ENCODE measurements around the gene PAM. TPM values are rescaled to one million over a fixed set of nuclear protein-coding genes. Genes with fewer than 3 reads are reported as not detected.
"Not testable (repeated sequence)": the region's sequence is repeated elsewhere in the genome, so short reads cannot be mapped to it uniquely, and the experiment has no call there.

Gene PAM
- total RNA-seq, 1 donor from 2014 or later: 135 TPM

DNA sequence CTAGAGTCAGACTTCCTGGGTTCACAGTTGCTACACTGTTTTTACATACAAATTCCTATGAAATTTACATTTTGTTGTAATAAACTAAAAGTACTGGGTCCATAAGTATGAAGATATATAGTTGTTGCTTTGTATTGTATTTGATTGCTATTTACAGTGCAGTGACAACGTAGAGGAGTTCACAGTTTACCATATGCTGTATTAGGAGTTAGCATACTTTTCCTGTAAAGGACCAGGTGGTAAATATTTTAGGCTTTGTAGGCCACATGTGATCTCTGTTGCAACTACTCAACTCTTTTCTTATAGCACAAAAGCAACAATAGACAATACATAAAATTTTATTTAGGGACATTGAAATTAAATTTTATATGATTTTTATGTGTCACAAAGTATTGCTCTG, 18.0 kb downstream of the PAM start:
- no peaks in the 10 kb centered on the region for H3K9me3 Mint-ChIP-seq
- peaks cover 7% of the 10 kb centered on the region for H3K36me3 Mint-ChIP-seq
- H3K27ac Mint-ChIP-seq: no peak overlapping the region
- no peak for DNase-seq (ENCODE audit: extremely low spot score, unreplicated experiment)
- TF ChIP-seq, protein P1, sequence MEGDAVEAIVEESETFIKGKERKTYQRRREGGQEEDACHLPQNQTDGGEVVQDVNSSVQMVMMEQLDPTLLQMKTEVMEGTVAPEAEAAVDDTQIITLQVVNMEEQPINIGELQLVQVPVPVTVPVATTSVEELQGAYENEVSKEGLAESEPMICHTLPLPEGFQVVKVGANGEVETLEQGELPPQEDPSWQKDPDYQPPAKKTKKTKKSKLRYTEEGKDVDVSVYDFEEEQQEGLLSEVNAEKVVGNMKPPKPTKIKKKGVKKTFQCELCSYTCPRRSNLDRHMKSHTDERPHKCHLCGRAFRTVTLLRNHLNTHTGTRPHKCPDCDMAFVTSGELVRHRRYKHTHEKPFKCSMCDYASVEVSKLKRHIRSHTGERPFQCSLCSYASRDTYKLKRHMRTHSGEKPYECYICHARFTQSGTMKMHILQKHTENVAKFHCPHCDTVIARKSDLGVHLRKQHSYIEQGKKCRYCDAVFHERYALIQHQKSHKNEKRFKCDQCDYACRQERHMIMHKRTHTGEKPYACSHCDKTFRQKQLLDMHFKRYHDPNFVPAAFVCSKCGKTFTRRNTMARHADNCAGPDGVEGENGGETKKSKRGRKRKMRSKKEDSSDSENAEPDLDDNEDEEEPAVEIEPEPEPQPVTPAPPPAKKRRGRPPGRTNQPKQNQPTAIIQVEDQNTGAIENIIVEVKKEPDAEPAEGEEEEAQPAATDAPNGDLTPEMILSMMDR (conservative IDR thresholded peaks at IDR 0.05): no peak
- H3K4me1 Mint-ChIP-seq (ENCODE audit: unreplicated experiment): peaks cover 19% of the 10 kb centered on the region
- no peaks in the 10 kb centered on the region for H3K27me3 Mint-ChIP-seq
- no peak overlapping the region for H3K4me3 Mint-ChIP-seq

- H3K9me3 Mint-ChIP-seq; H3K36me3 Mint-ChIP-seq; DNase-seq (ENCODE audit: extremely low spot score, unreplicated experiment); H3K27me3 Mint-ChIP-seq; H3K4me3 Mint-ChIP-seq; H3K27ac Mint-ChIP-seq: not testable (repeated sequence)
- H3K4me1 Mint-ChIP-seq (ENCODE audit: unreplicated experiment): peaks cover 17% of the 10 kb centered on the region
Measured at GRCh38 chr5:102775756-102776155, 20.7 kb downstream of the PAM start.

GRCh38 chr5:102777099-102777498, 22.0 kb downstream of the PAM start:
- Mint-ChIP-seq H3K9me3 (no peaks in the 10 kb centered on the region), H3K27ac (no peak overlapping the region), H3K4me3 (no peak overlapping the region), H3K36me3 (peaks cover 3% of the 10 kb centered on the region), H3K27me3 (no peaks in the 10 kb centered on the region), H3K4me1 (ENCODE audit: unreplicated experiment) (peaks cover 11% of the 10 kb centered on the region)
- TF ChIP-seq, protein P1 (conservative IDR thresholded peaks at IDR 0.05): no peak
- DNase-seq (ENCODE audit: extremely low spot score, unreplicated experiment): no peak

DNA sequence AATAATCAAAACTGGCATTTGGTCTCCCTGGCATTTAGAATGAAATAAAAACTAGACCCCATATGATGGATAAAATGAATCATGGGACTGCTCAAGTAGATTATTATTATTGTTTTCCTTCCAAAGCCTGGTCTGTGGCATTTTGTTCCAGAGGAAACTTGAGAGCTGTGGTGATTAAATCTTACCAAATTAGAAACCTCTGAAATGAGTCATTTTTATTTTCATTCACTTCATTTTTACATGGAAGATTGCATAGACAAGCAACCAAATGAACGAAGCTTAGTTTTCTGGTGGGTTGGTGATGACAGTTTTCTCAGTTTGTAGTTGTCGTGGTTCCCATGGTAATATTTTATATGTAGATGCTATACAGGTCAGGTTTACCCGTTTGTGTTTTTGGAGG, 23.4 kb downstream of the PAM start:
- Mint-ChIP-seq H3K36me3 (peaks cover 8% of the 10 kb centered on the region), H3K9me3 (no peaks in the 10 kb centered on the region), H3K27ac (no peak overlapping the region), H3K4me3 (no peak overlapping the region), H3K27me3 (no peaks in the 10 kb centered on the region), H3K4me1 (ENCODE audit: unreplicated experiment) (peaks cover 15% of the 10 kb centered on the region)
- TF ChIP-seq, protein P1 (conservative IDR thresholded peaks at IDR 0.05): no peak
- no peak for DNase-seq (ENCODE audit: extremely low spot score, unreplicated experiment)

DNA sequence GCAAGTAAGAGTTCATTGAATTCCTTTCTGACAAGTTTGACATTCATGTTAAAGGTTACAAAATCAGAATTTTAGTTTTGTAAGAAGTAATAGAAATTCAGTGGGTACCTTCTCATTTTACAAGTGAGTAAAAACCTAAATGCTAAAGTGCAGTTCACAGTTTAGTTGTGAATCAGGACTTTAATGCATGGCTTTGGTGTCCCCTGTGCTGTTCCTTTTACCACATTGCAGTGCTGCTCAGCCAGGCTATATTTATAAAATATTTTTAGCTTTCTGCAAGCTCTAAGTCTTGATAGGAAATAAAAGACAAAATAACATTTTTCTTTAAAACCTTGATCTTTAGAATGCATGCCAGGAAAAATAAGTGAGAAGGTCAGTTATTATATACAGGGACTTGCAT, 26.3 kb downstream of the PAM start:
- TF ChIP-seq, protein P1 (conservative IDR thresholded peaks at IDR 0.05): no peak
- no peak for DNase-seq (ENCODE audit: extremely low spot score, unreplicated experiment)
- Mint-ChIP-seq H3K4me1 (ENCODE audit: unreplicated experiment) (peaks cover 15% of the 10 kb centered on the region), H3K27ac (no peak overlapping the region), H3K9me3 (peaks cover 10% of the 10 kb centered on the region), H3K4me3 (no peak overlapping the region), H3K27me3 (no peaks in the 10 kb centered on the region), H3K36me3 (peaks cover 12% of the 10 kb centered on the region)

- Mint-ChIP-seq H3K27ac (no peak overlapping the region), H3K36me3 (peaks cover 12% of the 10 kb centered on the region), H3K27me3 (no peaks in the 10 kb centered on the region), H3K4me3 (no peak overlapping the region), H3K4me1 (ENCODE audit: unreplicated experiment) (peaks cover 15% of the 10 kb centered on the region), H3K9me3 (peaks cover 10% of the 10 kb centered on the region)
- no peak for DNase-seq (ENCODE audit: extremely low spot score, unreplicated experiment)
- TF ChIP-seq, protein P1 (conservative IDR thresholded peaks at IDR 0.05): no peak
Measured at GRCh38 chr5:102781786-102782185, 26.7 kb downstream of the PAM start.
